Skin epidermis (tissue), 12 donors: ENCODE measurements around the gene SPSB1.

Experiments
- H3K27ac ChIP-seq, 21 experiments: fragments of 200-600 bp; sonication (generic) in 11 of 21; one replicate each; pipeline ENCODE4 v1.5.0; 2020; ENCODE audit warnings: mild to moderate bottlenecking in 3 of 21, inconsistent platforms in 2 of 21, moderate library complexity in 2 of 21
- H3K4me3 ChIP-seq, 7 experiments: fragments of 200-600 bp; sonication (generic) in 2 of 7; one replicate each; pipeline ENCODE4 v1.5.0; 2020; ENCODE audit warnings: inconsistent platforms in 2 of 7, mild to moderate bottlenecking in 2 of 7, moderate library complexity in 1 of 7

Gene SPSB1

GRCh38 chr1:9331016-9331415 lies 38.3 kb downstream of the SPSB1 start:
- Histone ChIP-seq H3K4me3 (no peak overlapping the region), H3K27ac (no peak overlapping the region)

GRCh38 chr1:9331558-9332346 lies 39.1 kb downstream of the SPSB1 start:
- no peak overlapping the region for H3K4me3 ChIP-seq
- peak overlapping the region in 1 of 21 experiments; percentile 30 for H3K27ac ChIP-seq

GRCh38 chr1:9332513-9333143 lies 39.9 kb downstream of the SPSB1 start:
- H3K4me3 ChIP-seq = no peak overlapping the region
- no peak overlapping the region for H3K27ac ChIP-seq

DNA sequence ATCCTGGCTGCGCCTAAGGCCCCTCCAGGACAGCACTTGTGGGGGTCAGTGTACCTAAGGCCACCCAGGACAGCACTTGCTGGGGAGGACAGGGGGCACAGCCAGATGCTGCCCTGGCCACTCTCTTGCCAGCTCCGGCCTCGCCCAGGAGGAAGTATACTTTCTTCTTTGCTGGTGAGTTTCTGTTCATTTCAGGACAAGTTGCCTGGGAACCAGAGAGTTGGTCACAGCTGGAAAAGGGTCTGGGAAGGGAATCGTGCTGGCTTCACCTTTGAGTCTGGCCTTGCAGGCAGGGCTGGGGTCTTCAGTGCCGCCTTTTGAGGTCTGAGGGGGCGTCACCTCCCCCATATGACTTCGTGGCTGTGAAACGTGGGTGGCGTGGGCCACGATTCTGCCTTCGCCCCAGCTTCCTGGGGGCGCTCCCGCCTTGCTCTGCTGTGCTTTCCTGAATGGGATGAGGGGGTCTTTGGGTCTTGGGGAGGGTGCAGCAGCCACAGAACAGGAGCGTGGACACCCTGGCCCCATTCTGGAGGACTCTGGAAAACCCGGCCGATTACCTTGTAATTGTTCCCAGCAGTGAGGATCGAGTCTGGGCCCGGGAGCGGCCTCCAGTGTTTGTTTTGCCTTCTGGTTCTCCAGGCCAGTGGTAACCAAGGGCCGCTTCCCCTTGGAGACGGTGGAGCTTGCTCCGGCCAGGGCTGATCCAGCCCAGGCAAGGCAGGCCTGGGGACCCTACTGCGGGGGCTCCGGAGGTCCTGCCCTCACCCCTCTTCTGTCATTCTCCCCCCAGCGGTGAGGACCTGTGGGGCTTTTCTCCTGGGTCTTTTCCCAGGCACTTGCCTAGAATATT lies 45.9 kb downstream of the SPSB1 start:
- peak overlapping the region in 15 of 21 experiments; percentile 2 to 76 (median 55) for H3K27ac ChIP-seq
- H3K4me3 ChIP-seq = no peak overlapping the region

DNA sequence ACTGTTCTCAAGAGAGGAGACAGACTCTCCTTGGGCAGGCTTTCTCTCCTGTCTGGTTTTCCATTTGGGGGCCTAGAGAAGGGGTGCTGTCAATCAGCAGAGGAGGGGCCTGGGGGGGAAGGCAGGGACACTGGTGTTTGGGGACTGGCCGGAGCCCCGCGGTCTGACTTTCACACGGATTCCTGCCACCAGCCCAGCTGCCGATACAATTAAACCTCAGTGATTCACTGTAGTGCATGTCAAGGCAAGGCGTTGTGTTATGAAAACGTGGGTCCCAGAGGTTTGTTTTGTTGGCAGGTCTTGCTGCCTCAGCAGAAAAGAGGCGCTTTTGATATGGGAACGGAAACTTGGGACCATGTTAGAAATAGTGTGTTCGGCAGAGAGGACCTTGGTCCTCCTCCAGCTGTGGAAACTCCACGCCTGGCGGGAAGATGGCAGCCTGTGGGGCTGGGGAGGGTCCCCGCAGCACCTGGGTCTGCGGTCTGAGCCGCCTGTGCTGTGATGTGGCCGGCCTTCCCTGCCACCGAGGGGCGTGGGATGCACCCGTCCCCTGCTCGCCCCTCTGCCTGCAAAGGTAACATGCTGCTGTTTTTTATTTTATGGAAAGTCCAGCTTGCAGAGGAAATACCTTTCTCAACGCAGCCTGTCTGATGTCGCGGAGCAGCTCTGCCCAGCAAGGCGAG lies 47.6 kb downstream of the SPSB1 start:
- peak overlapping the region in 18 of 21 experiments; percentile 2 to 76 (median 54) for H3K27ac ChIP-seq

DNA sequence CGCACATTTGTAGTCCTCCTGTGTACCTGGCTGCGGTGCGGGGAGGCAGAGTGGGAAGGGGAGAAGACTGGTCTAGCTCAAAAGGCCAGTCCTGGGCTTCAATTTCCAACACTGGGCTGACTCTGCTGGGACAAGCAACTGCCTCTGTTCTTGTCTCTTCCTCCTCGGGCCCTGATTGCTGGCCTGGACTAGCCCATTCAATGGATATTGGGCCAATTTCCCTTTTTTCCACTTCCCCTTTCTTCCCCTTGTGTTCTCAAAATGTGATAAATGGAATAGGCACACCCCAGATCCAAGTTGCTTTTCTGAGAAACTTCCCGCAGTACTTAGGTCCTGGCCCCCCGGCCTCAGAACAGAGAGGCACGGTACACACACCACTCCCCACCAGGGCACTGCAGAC lies 48.2 kb downstream of the SPSB1 start:
- no peak overlapping the region for H3K4me3 ChIP-seq
- H3K27ac ChIP-seq = peak overlapping the region in 15 of 21 experiments; percentile 1 to 76 (median 54)

More for the DNA sequence above, 47.6 kb downstream of the SPSB1 start:
- peak overlapping the region in 1 of 7 experiments; percentile 15 for H3K4me3 ChIP-seq

DNA sequence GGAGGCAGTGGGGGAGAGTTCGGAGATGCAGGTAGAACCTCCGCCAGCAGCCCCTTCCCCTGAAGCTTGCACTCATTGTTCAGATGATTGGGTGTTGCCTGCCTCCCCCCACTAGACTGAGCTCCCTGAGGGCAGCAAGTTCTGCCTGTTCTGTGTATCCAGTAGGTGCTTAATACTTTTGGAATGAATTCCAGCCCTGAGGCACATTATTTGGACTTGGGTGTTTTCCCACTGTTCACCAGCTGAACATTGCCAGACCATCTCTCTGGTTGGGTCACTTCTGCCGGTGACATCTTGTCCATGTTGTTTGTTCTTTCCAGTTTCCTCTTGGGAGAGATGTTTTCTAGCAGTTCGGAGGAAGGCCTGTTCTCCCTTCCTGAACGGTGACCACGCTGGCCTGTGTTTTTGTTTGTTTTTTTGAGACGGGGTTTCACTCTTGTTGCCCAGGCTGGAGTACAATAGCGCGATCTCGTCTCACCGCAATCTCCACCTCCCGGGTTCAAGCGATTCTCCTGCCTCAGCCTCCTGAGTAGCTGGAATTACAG lies 48.7 kb downstream of the SPSB1 start:
- Histone ChIP-seq H3K4me3 (no peak overlapping the region), H3K27ac (peak overlapping the region in 10 of 21 experiments; percentile 1 to 66 (median 38))

- Histone ChIP-seq H3K4me3 (no peak overlapping the region), H3K27ac (no peak overlapping the region)
Observed at GRCh38 chr1:9343269-9343668, 50.6 kb downstream of the SPSB1 start.

DNA sequence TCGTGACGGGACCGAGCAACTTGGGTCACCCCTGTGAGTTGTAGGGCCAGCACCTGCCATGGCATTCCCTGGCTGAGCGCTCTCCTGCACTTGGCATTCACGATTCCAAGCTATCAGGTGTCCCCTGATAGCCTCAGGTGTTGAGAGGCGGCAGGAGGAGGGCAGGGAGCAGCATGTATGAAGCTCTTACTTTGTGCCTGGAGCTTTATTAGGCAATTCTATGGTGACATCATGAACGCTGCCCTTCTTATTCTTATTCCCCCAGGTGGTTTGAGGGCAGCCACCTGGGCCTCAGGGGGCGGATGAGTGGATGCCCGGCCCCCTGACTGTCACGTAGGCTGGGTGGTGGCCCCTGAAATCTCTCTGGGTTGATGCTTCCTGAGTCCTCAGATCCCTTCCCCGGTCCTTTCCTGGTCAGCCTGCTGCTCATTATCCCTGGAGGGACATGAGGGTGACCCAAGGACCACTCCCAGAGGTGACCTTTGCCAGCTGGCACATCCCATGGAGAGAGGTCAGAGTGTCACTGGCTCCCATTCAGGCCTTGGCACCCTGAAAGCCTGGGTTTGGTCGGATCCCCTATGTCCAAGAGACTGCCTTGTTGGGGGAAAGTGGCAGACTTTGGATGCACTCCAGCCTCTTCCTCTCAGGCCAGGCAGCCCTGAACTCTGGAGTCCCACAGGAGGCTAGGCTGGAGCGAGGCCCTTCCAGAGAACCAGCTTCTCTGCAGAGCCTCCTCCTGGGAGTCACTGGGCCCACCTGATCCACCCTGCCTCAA lies 51.9 kb downstream of the SPSB1 start:
- H3K27ac ChIP-seq = peak overlapping the region in 2 of 21 experiments; percentile 7 to 61
- no peak overlapping the region for H3K4me3 ChIP-seq

GRCh38 chr1:9345471-9345870 lies 52.8 kb downstream of the SPSB1 start:
- Histone ChIP-seq H3K27ac (no peak overlapping the region), H3K4me3 (no peak overlapping the region)

- Histone ChIP-seq H3K4me3 (no peak overlapping the region), H3K27ac (no peak overlapping the region)
Observed at GRCh38 chr1:9345922-9346321, 53.2 kb downstream of the SPSB1 start.

DNA sequence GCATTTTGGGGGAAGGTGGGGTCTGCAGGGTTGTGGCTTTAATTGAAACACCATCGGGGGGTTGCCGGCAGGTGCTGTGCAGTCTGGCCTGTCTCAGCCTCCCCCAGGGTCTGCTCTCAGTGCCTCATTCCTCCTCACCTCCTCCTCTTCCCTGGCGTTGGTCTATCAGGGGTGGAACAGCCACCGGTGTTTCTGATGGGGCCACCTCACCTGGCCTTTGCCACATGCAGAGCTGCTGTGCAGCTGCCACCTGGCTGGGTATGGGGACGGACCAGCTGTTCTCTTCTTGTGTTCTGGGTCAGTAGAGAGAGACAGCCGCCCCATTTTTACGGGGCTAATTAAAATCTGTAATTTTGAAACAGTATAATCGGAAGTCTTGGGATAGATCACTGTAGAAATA lies 53.9 kb downstream of the SPSB1 start:
- Histone ChIP-seq H3K27ac (peak overlapping the region in 2 of 21 experiments; percentile 16 to 45), H3K4me3 (no peak overlapping the region)

- Histone ChIP-seq H3K4me3 (no peak overlapping the region), H3K27ac (peak overlapping the region in 2 of 21 experiments; percentile 16 to 45)
Observed at GRCh38 chr1:9347095-9347850, 54.6 kb downstream of the SPSB1 start.

DNA sequence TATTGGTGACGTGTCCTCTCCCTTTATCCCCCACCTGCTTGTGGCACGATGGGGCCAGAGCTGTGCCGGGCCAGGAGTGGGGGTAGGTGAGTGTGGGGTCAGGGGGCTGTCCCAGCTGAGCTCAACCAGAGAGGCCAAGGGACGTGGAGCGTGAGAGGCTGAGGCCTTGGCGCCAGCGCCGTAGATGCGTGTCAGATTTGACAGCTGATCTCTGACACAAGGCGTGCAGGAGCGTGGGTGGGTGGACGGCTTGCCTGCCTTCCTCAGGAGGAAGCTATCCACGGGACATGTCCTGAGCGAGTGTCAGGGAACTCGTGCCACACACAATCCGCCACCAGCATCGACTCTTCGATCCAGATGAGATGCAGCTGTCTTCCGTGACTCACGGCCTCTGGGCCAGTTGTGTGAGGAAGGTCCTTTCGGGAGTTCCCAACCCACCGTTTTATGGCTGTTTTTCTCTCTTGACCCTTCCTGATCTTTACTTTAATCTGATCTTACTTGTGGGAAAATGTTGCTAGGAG lies 56.7 kb downstream of the SPSB1 start:
- no peak overlapping the region for H3K4me3 ChIP-seq
- peak overlapping the region in 5 of 21 experiments; percentile 2 to 31 (median 26) for H3K27ac ChIP-seq

- H3K4me3 ChIP-seq = no peak overlapping the region
- H3K27ac ChIP-seq = peak overlapping the region in 6 of 21 experiments; percentile 1 to 26 (median 17)
Observed at GRCh38 chr1:9350013-9350908, 57.6 kb downstream of the SPSB1 start.

- peak overlapping the region in 5 of 21 experiments; percentile 2 to 26 (median 11) for H3K27ac ChIP-seq
- H3K4me3 ChIP-seq = no peak overlapping the region
Observed at GRCh38 chr1:9350960-9351359, 58.3 kb downstream of the SPSB1 start.
